ENCODE measurements around the gene SLC35D1. TPM values are rescaled to one million over a fixed set of nuclear protein-coding genes. Genes with fewer than 3 reads are reported as not detected.

SLC35D1 gene
- 10 to 100 TPM in 2 of 4 donors, 1 to 10 TPM in 2; 5.7 to 12.5 (median 10.5) TPM for total RNA-seq

- Histone ChIP-seq H3K9me3 (no peaks in the 10 kb centered on the region), H3K27ac (peak within 1 kb of the TSS; percentile 92 to 97 (median 94)), H3K36me3 (peaks cover 0 to 20% (median 0%) of the 10 kb centered on the region in 3 donors), H3K27me3 (no peaks in the 10 kb centered on the region), H3K4me3 (peak within 1 kb of the TSS; percentile 76 to 88 (median 80)), H3K4me1 (peaks cover 0 to 35% (median 10%) of the 10 kb centered on the region in 3 donors)
- TF ChIP-seq CTCF (IDR thresholded peaks at IDR 0.05), result peak in 1 of 6 experiments; percentile 2
- TF ChIP-seq POLR2A (IDR thresholded peaks at IDR 0.05), result peak in 2 of 4 donors; percentile 69 to 73
- WGBS, 2 donors, result 2 to 21% methylated on average over 4 to 18 of the region's 73 CpGs
- intact Hi-C loops (cut with DNase I), result no loop called here
- DNase-seq, result peak; percentile 25
These were observed at the start of gene SLC35D1 for GRCh38 chr1:67053785-67054772. SLC35D1 (minus strand) TSS chr1:67054148; CDS start chr1:67054013, 135 bp downstream.

- intact Hi-C loops (cut with DNase I), result no loop called here
- Histone ChIP-seq H3K36me3 (no peaks in the 10 kb centered on the region), H3K27ac (no peak overlapping the region), H3K9me3 (no peaks in the 10 kb centered on the region), H3K4me3 (no peak overlapping the region), H3K27me3 (no peaks in the 10 kb centered on the region), H3K4me1 (no peaks in the 10 kb centered on the region)
- no peak for TF ChIP-seq CTCF (IDR thresholded peaks at IDR 0.05)
- TF ChIP-seq POLR2A (IDR thresholded peaks at IDR 0.05), result no peak
- WGBS, 2 donors, result 75 to 80% methylated on average over 1 of the region's 1 CpG
- DNase-seq, result no peak
These were observed 49.6 kb upstream of the SLC35D1 start for GRCh38 chr1:67103548-67103947.

GRCh38 chr1:67100833-67101232 lies 46.9 kb upstream of the SLC35D1 start:
- Histone ChIP-seq H3K4me3 (no peak overlapping the region), H3K27ac (no peak overlapping the region), H3K9me3 (no peaks in the 10 kb centered on the region), H3K36me3 (no peaks in the 10 kb centered on the region), H3K27me3 (no peaks in the 10 kb centered on the region), H3K4me1 (no peaks in the 10 kb centered on the region)
- 27 to 59% methylated on average over 3 of the region's 3 CpGs for WGBS, 2 donors
- DNase-seq, result no peak
- intact Hi-C loops (cut with DNase I), result no loop called here
- TF ChIP-seq CTCF (IDR thresholded peaks at IDR 0.05) (no peak), POLR2A (IDR thresholded peaks at IDR 0.05) (no peak)

GRCh38 chr1:67097305-67097704 lies 43.4 kb upstream of the SLC35D1 start:
- no peaks in the 10 kb centered on the region for H3K9me3 ChIP-seq
- no peak for DNase-seq
- TF ChIP-seq CTCF (IDR thresholded peaks at IDR 0.05), result no peak
- no peak for TF ChIP-seq POLR2A (IDR thresholded peaks at IDR 0.05)
- intact Hi-C loops (cut with DNase I), result no loop called here
- H3K27me3 ChIP-seq, result peaks cover 0 to 18% (median 0%) of the 10 kb centered on the region in 4 donors
- no peaks in the 10 kb centered on the region for H3K36me3 ChIP-seq
- no peak overlapping the region for H3K4me3 ChIP-seq
- peaks cover 0 to 9% (median 0%) of the 10 kb centered on the region in 3 donors for H3K4me1 ChIP-seq
- H3K27ac ChIP-seq, result no peak overlapping the region

- no peak for TF ChIP-seq POLR2A (IDR thresholded peaks at IDR 0.05)
- no peak for TF ChIP-seq CTCF (IDR thresholded peaks at IDR 0.05)
- 71 to 85% methylated on average over 2 of the region's 2 CpGs for WGBS, 2 donors
These were observed 40.2 kb upstream of the SLC35D1 start for GRCh38 chr1:67094191-67094590.

More at GRCh38 chr1:67094191-67094590, 40.2 kb upstream of the SLC35D1 start:
- peaks cover 0 to 41% (median 0%) of the 10 kb centered on the region in 4 donors for H3K27me3 ChIP-seq
- intact Hi-C loops (cut with DNase I), result no loop called here
- H3K9me3 ChIP-seq, result peaks cover 0 to 7% (median 0%) of the 10 kb centered on the region in 3 donors
- no peak overlapping the region for H3K27ac ChIP-seq
- DNase-seq, result no peak
- peaks cover 0 to 9% (median 0%) of the 10 kb centered on the region in 3 donors for H3K4me1 ChIP-seq
- H3K4me3 ChIP-seq, result no peak overlapping the region
- no peaks in the 10 kb centered on the region for H3K36me3 ChIP-seq
